BLaER1 treated with 17β-estradiol and CSF1 and Interleukin-3, amounts not matched to agents 10 nM and 100 nM (cell line): Measurements from ENCODE around the gene SELENBP1.

Experiments used
- H3K27ac ChIP-seq, 11 experiments: shearing (Covaris generic); formaldehyde crosslinking; 2 replicates each; pipeline ENCODE4 v1.8.1; 2022
- H3K27me3 ChIP-seq, 11 experiments: shearing (Covaris generic); formaldehyde crosslinking; 2 replicates each; pipeline ENCODE4 v1.8.1; 2022
- H3K36me3 ChIP-seq, 11 experiments: shearing (Covaris generic); formaldehyde crosslinking; 2 replicates each; pipeline ENCODE4 v1.8.1; 2022
- H3K4me1 ChIP-seq, 10 experiments: shearing (Covaris generic); formaldehyde crosslinking; 2 replicates each; pipeline ENCODE4 v1.8.1; 2022
- H3K4me2 ChIP-seq, 11 experiments: shearing (Covaris generic); formaldehyde crosslinking; 2 replicates each; pipeline ENCODE4 v1.8.1; 2022
- H3K4me3 ChIP-seq, 10 experiments: shearing (Covaris generic); formaldehyde crosslinking; 2 replicates each; pipeline ENCODE4 v1.8.1; 2022
- H3K9ac ChIP-seq, 11 experiments: shearing (Covaris generic); formaldehyde crosslinking; 2 replicates each; pipeline ENCODE4 v1.8.1; 2022
- H3K9me3 ChIP-seq, 11 experiments: shearing (Covaris generic); formaldehyde crosslinking; replicated peaks in 1 of 11; 2 replicates each; pipeline ENCODE4 v1.8.1; 2022
- H4K20me1 ChIP-seq, 11 experiments: shearing (Covaris generic); formaldehyde crosslinking; 2 replicates each; pipeline ENCODE4 v1.8.1; 2022
- Cebpa-rat ChIP-seq, 11 experiments: shearing (Covaris generic); IDR thresholded peaks; 2 replicates each; pipeline ENCODE4 v1.8.1; 2022

Gene SELENBP1

GRCh38 chr1:151342569-151342968 lies 29.9 kb downstream of the SELENBP1 start:
- peak overlapping the region in 9 of 11 experiments; percentile 24 to 98 (median 92); a peak in 11 of 22 replicates for H3K4me2 ChIP-seq
- H3K9ac ChIP-seq: peak overlapping the region in 8 of 11 experiments; percentile 7 to 60 (median 34); a peak in 6 of 22 replicates
- no peak for TF ChIP-seq Cebpa-rat (IDR thresholded peaks at IDR 0.05)
- no peak overlapping the region for H3K4me3 ChIP-seq
- no peaks in the 10 kb centered on the region; a peak in 4 of 22 replicates for H4K20me1 ChIP-seq
- peaks cover 58 to 66% (median 61%) of the 10 kb centered on the region in 10 experiments for H3K4me1 ChIP-seq
- no peaks in the 10 kb centered on the region for H3K27me3 ChIP-seq
- no peaks in the 10 kb centered on the region for H3K9me3 ChIP-seq
- peak overlapping the region in 10 of 11 experiments; percentile 1 to 72 (median 44); a peak in 12 of 22 replicates for H3K27ac ChIP-seq
- H3K36me3 ChIP-seq: peaks cover 28 to 53% (median 36%) of the 10 kb centered on the region in 11 experiments

- no peak for TF ChIP-seq Cebpa-rat (IDR thresholded peaks at IDR 0.05)
- Histone ChIP-seq H3K36me3 (peaks cover 28 to 53% (median 36%) of the 10 kb centered on the region in 11 experiments), H3K4me1 (peaks cover 57 to 65% (median 60%) of the 10 kb centered on the region in 10 experiments), H3K4me2 (peak overlapping the region in 10 of 11 experiments; percentile 24 to 98 (median 64); a peak in 14 of 22 replicates), H3K4me3 (no peak overlapping the region), H3K9ac (peak overlapping the region in 9 of 11 experiments; percentile 7 to 60 (median 31); a peak in 8 of 22 replicates), H4K20me1 (no peaks in the 10 kb centered on the region; a peak in 4 of 22 replicates), H3K27me3 (no peaks in the 10 kb centered on the region), H3K27ac (peak overlapping the region in 10 of 11 experiments; percentile 1 to 72 (median 44); a peak in 15 of 22 replicates), H3K9me3 (no peaks in the 10 kb centered on the region)
These were observed 30.5 kb downstream of the SELENBP1 start for GRCh38 chr1:151342021-151342420.

DNA sequence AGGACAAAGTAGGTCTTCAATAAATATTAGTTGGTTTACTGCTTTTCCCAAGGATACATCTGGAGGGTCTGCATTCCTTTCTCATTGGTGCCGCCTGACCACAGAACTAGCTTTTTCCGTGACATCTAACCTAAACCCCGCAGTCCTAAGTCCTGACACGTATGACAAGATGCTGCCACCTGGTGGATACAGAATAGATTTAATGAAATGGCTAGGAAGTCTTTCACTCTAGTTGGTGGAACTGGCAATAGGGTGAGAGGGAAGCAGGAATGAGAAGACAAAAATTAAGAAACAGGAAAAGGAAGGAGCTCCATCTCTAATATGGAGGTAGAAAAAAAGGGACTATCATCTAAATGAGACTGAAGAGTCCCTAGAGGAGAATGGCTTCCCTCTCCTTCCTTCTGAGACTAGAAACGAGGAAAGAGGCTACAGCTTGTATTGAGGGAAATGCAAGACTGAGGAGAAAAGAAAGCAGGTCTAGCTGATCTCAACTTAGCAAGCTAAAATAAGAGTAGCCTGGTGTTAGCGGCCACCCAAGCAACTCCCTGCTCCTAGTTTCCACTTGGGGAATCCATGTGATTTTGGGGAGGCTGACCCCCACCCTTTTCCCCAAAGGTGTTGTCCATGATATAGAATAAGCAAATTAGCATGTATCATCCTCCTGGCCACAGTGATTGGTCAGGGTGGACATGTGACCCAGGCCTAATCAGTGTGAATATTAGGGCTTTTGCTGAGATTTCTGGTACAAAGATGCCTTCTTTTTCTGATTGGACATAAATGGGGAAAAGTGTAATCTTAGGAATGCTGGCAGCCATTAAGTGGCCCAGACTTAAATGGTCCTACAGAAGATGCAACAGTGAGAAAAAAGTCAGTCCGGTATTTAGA lies 31.4 kb downstream of the SELENBP1 start:
- TF ChIP-seq Cebpa-rat (IDR thresholded peaks at IDR 0.05): no peak
- no peaks in the 10 kb centered on the region; a peak in 4 of 22 replicates for H4K20me1 ChIP-seq
- peak overlapping the region; percentile 6 to 50 (median 31); a peak in 15 of 22 replicates for H3K9ac ChIP-seq
- H3K36me3 ChIP-seq: peaks cover 28 to 53% (median 36%) of the 10 kb centered on the region in 11 experiments
- H3K27me3 ChIP-seq: no peaks in the 10 kb centered on the region
- no peak overlapping the region for H3K4me3 ChIP-seq
- H3K4me1 ChIP-seq: peaks cover 55 to 63% (median 58%) of the 10 kb centered on the region in 10 experiments
- H3K9me3 ChIP-seq: no peaks in the 10 kb centered on the region
- peak overlapping the region; percentile 3 to 98 (median 60); a peak in 21 of 22 replicates for H3K4me2 ChIP-seq
- peak overlapping the region in 9 of 11 experiments; percentile 46 to 72 (median 59); a peak in 18 of 22 replicates for H3K27ac ChIP-seq

- Histone ChIP-seq H3K27me3 (no peaks in the 10 kb centered on the region), H3K36me3 (peaks cover 0 to 10% (median 0%) of the 10 kb centered on the region in 11 experiments; a peak in 5 of 22 replicates), H4K20me1 (no peaks in the 10 kb centered on the region; a peak in 1 of 22 replicates), H3K4me2 (no peak overlapping the region), H3K4me1 (peaks cover 9 to 17% (median 13%) of the 10 kb centered on the region in 10 experiments; a peak in 19 of 20 replicates), H3K27ac (no peak overlapping the region), H3K4me3 (no peak overlapping the region), H3K9me3 (no peaks in the 10 kb centered on the region), H3K9ac (peak overlapping the region in 2 of 11 experiments; percentile 1 to 10; a peak in 1 of 22 replicates)
- TF ChIP-seq Cebpa-rat (IDR thresholded peaks at IDR 0.05): no peak
These were observed 35.9 kb downstream of the SELENBP1 start for GRCh38 chr1:151336556-151336955.

DNA sequence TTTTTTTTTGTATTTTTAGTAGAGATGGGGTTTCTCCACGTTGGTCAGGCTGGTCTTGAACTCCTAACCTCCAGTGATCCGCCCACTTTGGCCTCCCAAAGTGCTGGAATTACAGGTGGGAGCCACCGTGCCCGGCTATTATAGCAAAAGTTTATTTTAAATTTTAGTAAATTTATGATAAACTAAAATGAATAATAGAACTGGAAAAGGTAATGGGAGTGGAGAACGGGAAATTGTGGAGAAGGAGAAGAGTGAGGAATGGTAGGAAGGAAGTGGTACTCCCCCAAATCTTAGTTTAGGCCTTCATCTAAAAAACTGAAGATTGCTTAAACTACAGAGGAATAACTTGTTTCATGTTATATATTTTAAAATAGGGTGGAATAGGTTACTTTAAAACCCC lies 37.7 kb downstream of the SELENBP1 start:
- Histone ChIP-seq H3K4me1 (peaks cover 0 to 9% (median 5%) of the 10 kb centered on the region in 10 experiments; a peak in 9 of 20 replicates), H3K27me3 (no peaks in the 10 kb centered on the region), H3K9me3 (no peaks in the 10 kb centered on the region), H3K4me3 (no peak overlapping the region), H3K9ac (no peak overlapping the region), H3K4me2 (no peak overlapping the region), H4K20me1 (no peaks in the 10 kb centered on the region), H3K27ac (no peak overlapping the region), H3K36me3 (peaks cover 0 to 3% (median 0%) of the 10 kb centered on the region in 11 experiments; a peak in 2 of 22 replicates)
- TF ChIP-seq Cebpa-rat (IDR thresholded peaks at IDR 0.05): no peak

GRCh38 chr1:151327903-151328674 lies 44.4 kb downstream of the SELENBP1 start:
- peak overlapping the region; percentile 63 to 82 (median 75); a peak in 18 of 20 replicates for H3K4me3 ChIP-seq
- H4K20me1 ChIP-seq: peaks cover 0 to 34% (median 8%) of the 10 kb centered on the region in 11 experiments; a peak in 10 of 22 replicates
- peaks cover 16 to 31% (median 28%) of the 10 kb centered on the region in 11 experiments for H3K36me3 ChIP-seq
- H3K9me3 ChIP-seq: no peaks in the 10 kb centered on the region
- TF ChIP-seq Cebpa-rat (IDR thresholded peaks at IDR 0.05): no peak
- no peaks in the 10 kb centered on the region for H3K27me3 ChIP-seq
- peak overlapping the region; percentile 66 to 99 (median 96); a peak in 20 of 22 replicates for H3K4me2 ChIP-seq
- H3K9ac ChIP-seq: peak overlapping the region; percentile 4 to 99 (median 97); a peak in 17 of 22 replicates
- H3K27ac ChIP-seq: peak overlapping the region; percentile 94 to 100 (median 97); a peak in 20 of 22 replicates
- H3K4me1 ChIP-seq: peaks cover 25 to 42% (median 34%) of the 10 kb centered on the region in 10 experiments

DNA sequence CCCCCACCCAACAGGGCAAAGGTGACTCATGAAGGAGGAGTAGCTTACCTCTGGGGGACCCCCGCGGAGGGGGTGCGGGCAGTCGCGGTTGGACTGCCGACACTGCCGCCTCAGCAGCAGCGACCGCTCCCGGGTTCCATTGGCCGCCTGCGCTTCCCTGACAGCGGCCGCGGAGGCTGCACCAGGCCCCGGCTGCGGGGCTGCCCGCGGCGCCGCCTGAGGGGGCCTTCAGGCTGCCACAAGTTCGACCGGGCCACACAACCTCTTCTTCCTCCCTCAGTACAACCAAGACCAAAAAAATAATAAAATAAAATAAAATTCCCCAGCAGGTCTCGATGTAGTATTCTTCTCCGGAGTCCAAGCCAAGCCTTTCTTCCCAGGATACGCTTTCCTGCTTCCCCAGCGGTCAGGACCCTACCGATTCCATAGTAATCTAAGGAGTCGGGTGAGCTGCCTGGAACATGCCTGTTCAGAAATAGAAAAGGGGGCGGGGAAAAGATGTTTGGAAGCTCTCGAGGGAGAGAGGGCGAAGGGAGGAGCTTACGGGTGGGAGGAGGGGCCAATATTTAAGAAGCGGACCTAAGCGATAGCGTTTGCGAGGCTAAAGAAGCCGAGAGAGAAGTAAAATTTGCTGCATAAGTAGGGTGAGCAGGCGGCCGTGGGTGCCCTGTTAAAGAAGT lies 45.1 kb downstream of the SELENBP1 start, which contains the start of gene PI4KB:
Gene PI4KB, minus strand, starts transcription at position 194 of the 680 bp plus-strand sequence. CDS start 10,935 bp downstream, outside the sequence.
- H3K9me3 ChIP-seq: no peaks in the 10 kb centered on the region
- TF ChIP-seq Cebpa-rat (IDR thresholded peaks at IDR 0.05): no peak
- peak within 1 kb of the TSS; percentile 94 to 100 (median 97) for H3K27ac ChIP-seq
- H4K20me1 ChIP-seq: peaks cover 0 to 41% (median 10%) of the 10 kb centered on the region in 11 experiments; a peak in 11 of 22 replicates
- H3K4me3 ChIP-seq: peak within 1 kb of the TSS; percentile 63 to 82 (median 75)
- H3K9ac ChIP-seq: peak within 1 kb of the TSS; percentile 91 to 99 (median 97)
- peaks cover 23 to 37% (median 35%) of the 10 kb centered on the region in 11 experiments for H3K36me3 ChIP-seq
- no peaks in the 10 kb centered on the region for H3K27me3 ChIP-seq
- peak within 1 kb of the TSS; percentile 92 to 99 (median 98) for H3K4me2 ChIP-seq
- H3K4me1 ChIP-seq: peaks cover 27 to 49% (median 35%) of the 10 kb centered on the region in 10 experiments
